GM10266 (cell line): ENCODE measurements around the gene OVAAL.

ENCODE experiments used
- DNase-seq: peaks from one replicate; pipeline ENCODE4 v3.0.0; 2012; ENCODE audit errors: extremely low spot score
- TF ChIP-seq, protein P1 (sequence below): IDR thresholded peaks from 2 replicates; pipeline ENCODE4 v1.5.1; 2012; ENCODE audit warnings: mild to moderate bottlenecking, low read depth; ENCODE audit not compliant: control insufficient read depth, insufficient read depth; ENCODE audit errors: missing control alignments

The OVAAL gene

DNA sequence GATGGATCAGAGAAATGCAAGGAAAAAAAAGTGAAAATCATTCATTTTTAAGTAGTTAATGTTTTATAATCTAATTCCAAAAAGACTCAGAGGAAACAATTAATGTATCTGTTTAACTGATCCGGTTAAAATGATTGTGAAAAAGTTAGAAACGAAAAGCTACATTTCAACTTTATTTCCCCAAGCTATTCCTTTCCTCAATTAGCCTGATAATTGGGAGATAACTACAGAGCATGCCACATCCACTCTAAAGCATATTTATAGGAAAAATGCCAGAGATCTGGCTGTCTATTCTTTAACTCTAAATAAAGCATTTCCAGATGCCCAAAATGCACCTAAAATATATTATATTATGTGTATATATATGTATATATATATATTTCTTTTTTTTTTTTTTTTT lies 37.2 kb downstream of the OVAAL start:
- no peak for DNase-seq
- TF ChIP-seq, protein P1, sequence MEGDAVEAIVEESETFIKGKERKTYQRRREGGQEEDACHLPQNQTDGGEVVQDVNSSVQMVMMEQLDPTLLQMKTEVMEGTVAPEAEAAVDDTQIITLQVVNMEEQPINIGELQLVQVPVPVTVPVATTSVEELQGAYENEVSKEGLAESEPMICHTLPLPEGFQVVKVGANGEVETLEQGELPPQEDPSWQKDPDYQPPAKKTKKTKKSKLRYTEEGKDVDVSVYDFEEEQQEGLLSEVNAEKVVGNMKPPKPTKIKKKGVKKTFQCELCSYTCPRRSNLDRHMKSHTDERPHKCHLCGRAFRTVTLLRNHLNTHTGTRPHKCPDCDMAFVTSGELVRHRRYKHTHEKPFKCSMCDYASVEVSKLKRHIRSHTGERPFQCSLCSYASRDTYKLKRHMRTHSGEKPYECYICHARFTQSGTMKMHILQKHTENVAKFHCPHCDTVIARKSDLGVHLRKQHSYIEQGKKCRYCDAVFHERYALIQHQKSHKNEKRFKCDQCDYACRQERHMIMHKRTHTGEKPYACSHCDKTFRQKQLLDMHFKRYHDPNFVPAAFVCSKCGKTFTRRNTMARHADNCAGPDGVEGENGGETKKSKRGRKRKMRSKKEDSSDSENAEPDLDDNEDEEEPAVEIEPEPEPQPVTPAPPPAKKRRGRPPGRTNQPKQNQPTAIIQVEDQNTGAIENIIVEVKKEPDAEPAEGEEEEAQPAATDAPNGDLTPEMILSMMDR, result no peak

DNA sequence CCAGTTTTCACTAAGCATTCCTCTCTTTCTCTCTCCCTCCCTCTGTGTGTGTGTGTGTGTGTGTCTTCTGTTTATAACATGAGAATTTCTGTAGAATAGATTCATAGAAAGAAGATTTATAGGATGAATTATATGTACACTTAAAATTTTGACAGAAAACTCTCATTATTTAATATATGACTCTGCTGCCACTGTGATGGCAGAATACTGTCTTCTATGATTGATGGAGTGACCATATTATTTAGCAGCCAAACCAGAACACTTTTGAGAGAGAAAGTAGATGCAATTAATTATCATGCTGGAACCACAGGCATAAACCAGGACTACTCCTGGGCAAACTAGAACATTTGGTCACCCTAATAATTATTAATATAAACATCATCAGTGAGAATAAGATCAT lies 38.8 kb downstream of the OVAAL start:
- TF ChIP-seq, protein P1, result no peak

DNA sequence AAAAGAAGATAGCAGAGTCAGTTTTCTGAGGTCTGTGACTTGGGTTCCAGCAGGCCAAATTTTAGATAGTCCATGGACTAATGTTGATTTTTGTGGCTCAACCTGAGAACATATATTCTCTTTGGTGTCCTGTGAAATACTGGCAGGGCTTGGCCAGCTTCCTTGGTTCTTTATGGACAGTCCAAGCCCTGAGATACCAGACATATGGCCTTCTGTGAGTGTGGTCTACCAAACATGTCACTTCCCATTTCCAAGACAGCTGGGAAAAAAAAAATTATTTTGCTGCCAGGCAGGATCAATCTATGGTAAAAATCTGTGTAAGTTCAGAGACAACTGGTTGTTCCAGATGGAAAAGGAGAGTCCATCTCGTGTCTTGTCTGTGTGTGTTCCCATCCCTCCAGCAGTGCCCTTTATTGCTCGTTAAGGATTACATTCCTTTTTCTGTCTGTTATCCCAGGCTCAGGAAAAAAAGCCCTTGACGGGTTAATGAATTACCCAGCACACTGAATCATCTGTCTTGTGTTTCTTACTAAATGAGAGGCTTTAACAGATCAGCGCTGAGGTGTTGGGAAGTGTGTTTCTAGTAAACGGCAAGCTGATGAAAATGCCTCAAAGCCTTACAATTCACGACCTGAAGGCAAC lies 39.7 kb downstream of the OVAAL start:
- TF ChIP-seq, protein P1, result no peak
- DNase-seq, result no peak

More for the DNA sequence above, 38.8 kb downstream of the OVAAL start:
- DNase-seq, result no peak

DNA sequence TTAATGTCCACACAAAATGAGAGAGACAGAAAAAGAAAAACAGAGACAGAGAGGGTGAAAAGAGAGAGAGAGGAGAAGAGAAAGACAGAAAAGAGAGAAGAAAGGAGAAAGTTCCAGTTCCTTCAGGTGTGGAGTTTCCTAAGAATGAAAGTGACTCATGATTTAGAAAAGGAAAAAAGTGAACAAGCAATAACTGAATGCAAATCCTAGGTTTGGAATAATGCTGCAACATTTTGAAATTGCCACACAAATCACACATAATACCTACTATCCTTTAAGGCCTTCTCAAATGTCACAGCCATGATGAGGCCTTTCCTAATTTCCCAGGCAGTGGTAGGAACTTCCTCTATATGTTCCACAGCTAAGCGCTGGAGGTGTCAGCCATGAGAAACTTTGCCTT lies 41.6 kb downstream of the OVAAL start:
- TF ChIP-seq, protein P1, result no peak
- no peak for DNase-seq

DNA sequence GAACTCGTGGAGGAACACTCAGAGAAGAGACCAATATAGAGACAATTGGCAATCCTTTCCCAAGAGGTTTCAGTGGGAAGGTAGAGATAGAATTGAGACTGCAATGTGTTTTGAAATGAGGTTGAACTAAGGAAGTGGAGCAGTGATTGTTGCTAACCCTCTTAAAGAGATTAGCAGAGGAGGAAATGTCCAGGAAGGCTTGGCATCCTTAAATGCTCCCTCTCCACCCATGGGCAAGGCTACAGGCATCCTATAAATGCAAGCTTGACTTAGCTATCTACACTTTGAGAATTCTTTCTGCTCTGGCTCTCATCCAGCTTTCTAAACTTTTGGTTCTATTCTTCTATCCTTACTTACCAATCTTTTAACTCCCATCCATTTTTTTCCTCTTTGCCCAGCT lies 42.7 kb downstream of the OVAAL start:
- DNase-seq, result no peak
- TF ChIP-seq, protein P1, result no peak

DNA sequence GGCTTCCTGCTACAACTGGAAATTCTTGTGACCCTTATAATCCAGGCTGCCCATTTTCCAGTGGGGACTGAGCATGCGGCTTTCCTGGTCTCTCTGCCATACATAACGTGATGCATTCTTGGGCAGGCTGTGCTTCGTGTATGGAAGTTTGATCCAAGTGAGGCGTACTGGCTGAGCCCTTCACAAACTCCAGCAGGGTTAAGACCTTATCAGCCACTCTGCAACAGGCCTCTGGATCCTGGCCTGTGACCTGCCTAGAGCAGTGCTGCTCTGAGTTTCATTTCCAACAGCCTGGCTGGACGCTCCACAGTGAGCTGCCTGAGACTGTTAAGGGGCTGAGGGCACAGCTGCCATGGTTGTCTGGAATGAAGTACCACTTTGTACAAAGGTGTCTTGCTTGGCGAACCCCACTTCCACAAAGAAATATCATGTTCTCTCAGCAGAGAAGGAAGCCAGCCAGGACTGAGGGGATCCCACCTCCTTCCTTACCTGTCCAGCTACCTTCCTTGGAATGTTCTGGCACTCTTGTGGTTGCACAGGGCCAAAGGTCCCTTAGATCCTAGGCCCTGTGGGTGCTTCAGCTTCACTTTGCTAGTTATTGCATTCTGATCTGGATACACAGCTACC lies 44.6 kb downstream of the OVAAL start:
- TF ChIP-seq, protein P1, result no peak
- no peak for DNase-seq

DNA sequence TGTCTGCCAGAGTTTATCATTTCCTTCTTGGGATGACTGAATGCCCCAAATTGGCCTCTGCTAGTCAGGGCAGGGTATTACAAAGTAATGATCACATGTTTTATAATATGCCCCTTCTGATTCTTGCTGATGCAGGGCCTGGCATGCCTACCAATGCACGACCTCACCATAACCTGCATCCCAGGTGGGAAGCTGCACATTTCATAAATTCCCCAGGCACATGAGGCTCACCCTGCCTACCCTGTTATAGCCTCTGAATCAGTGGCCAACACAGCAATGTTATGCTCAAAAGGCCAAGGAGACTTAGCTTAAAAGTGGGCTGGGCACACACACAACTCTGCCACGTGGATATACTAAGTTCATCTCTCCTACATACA lies 45.1 kb downstream of the OVAAL start:
- no peak for DNase-seq
- TF ChIP-seq, protein P1, result no peak
